WERI-Rb-1 (cell line): ENCODE data around the gene TRA2B.

Experiments
- DNase-seq: peaks from one replicate; pipeline ENCODE4 v3.0.0-alpha.2; 2020
- H3K27ac ChIP-seq: fragments of 250-450 bp; sonication (Bioruptor Pico); 2 replicates; pipeline ENCODE4 v1.5.1; 2020; ENCODE audit warnings: mild to moderate bottlenecking, moderate library complexity
- H3K27me3 ChIP-seq: fragments of 250-450 bp; sonication (Bioruptor Pico); 2 replicates; pipeline ENCODE4 v1.5.1; 2021; ENCODE audit warnings: mild to moderate bottlenecking, low read depth, moderate library complexity; ENCODE audit not compliant: insufficient read depth, severe bottlenecking
- H3K36me3 ChIP-seq: fragments of 250-450 bp; sonication (Bioruptor Pico); 2 replicates; pipeline ENCODE4 v1.5.1; 2020; ENCODE audit warnings: mild to moderate bottlenecking, moderate library complexity
- H3K4me3 ChIP-seq: 2 replicates; pipeline ENCODE4 v1.5.1; 2011; ENCODE audit warnings: low read depth, mild to moderate bottlenecking, control low read depth, low read length
- H3K9me3 ChIP-seq: fragments of 250-450 bp; sonication (Bioruptor Pico); 2 replicates; pipeline ENCODE4 v1.5.1; 2021; ENCODE audit warnings: mild to moderate bottlenecking, moderate library complexity; ENCODE audit not compliant: severe bottlenecking
- TF ChIP-seq, protein P1 (sequence below): IDR thresholded peaks from 2 replicates; pipeline ENCODE4 v1.5.1; 2011; ENCODE audit warnings: low read depth, mild to moderate bottlenecking, control low read depth, inconsistent platforms, low read length

TRA2B gene

GRCh38 chr3:185950728-185951127, 12.9 kb upstream of the TRA2B start:
- Histone ChIP-seq H3K9me3 (no peaks in the 10 kb centered on the region), H3K27ac (no peak overlapping the region), H3K27me3 (no peaks in the 10 kb centered on the region), H3K4me3 (no peak overlapping the region), H3K36me3 (no peaks in the 10 kb centered on the region)
- no peak for DNase-seq
- TF ChIP-seq, protein P1, sequence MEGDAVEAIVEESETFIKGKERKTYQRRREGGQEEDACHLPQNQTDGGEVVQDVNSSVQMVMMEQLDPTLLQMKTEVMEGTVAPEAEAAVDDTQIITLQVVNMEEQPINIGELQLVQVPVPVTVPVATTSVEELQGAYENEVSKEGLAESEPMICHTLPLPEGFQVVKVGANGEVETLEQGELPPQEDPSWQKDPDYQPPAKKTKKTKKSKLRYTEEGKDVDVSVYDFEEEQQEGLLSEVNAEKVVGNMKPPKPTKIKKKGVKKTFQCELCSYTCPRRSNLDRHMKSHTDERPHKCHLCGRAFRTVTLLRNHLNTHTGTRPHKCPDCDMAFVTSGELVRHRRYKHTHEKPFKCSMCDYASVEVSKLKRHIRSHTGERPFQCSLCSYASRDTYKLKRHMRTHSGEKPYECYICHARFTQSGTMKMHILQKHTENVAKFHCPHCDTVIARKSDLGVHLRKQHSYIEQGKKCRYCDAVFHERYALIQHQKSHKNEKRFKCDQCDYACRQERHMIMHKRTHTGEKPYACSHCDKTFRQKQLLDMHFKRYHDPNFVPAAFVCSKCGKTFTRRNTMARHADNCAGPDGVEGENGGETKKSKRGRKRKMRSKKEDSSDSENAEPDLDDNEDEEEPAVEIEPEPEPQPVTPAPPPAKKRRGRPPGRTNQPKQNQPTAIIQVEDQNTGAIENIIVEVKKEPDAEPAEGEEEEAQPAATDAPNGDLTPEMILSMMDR = no peak

DNA sequence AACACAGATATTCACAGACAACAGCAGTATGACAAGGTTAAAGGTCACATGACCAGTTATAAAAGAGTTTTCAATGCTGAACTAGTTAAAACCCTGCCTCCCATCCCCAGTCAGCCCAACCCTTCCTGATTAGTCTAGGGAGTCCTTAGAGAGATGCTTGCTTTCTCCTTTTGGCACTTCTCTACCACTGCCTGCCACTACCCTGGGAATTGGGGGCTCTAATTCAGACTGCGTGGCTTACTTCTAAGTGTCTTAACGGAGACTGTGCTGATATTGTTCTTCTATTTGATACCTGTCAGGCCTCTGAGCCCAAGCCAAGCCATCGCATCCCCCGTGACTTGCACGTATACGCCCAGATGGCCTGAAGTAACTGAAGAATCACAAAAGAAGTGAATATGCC, 11.7 kb upstream of the TRA2B start:
- H3K9me3 ChIP-seq = no peaks in the 10 kb centered on the region
- no peaks in the 10 kb centered on the region for H3K27me3 ChIP-seq
- H3K36me3 ChIP-seq = no peaks in the 10 kb centered on the region
- TF ChIP-seq, protein P1 = no peak
- H3K27ac ChIP-seq = no peak overlapping the region
- no peak overlapping the region for H3K4me3 ChIP-seq
- no peak for DNase-seq

DNA sequence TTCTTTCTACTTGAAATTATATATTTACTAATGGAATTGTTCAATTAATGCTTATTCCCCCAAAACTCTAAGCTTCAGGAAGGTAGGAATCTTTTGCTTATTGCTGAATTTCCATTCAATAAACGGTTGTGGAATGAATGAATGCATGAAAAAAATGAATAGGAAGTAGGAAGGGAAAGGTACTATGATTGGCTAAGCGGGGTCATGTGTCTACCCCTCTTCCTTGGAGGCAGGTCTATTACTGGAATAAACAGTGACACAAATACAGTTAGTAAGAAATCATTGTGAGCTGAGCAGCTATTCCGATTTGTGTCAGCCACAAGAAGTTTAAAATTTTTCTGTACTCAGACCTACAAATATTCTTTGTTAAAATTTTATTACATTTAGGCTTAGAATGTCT, 10.5 kb upstream of the TRA2B start:
- Histone ChIP-seq H3K9me3 (no peaks in the 10 kb centered on the region), H3K27me3 (no peaks in the 10 kb centered on the region), H3K4me3 (no peak overlapping the region), H3K36me3 (no peaks in the 10 kb centered on the region), H3K27ac (no peak overlapping the region)
- DNase-seq = no peak
- TF ChIP-seq, protein P1 = no peak

DNA sequence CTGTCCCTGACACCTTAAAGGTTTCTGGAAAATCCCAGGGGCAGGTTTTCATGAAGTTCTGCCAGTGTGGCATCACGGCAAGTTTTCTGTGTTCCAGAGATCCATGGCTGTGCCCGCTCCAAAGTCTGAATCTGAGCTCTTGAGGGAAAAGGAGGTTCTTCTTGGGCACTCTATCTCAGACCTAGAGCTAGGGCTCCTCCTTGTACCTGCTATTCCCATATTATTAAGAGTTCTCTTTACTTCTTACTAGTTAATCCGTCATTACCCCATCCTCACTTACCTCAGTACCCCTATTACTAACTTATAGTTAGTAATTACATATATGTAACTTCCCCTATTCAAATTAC, 5.9 kb upstream of the TRA2B start:
- Histone ChIP-seq H3K27ac (no peak overlapping the region), H3K36me3 (no peaks in the 10 kb centered on the region), H3K4me3 (no peak overlapping the region), H3K9me3 (no peaks in the 10 kb centered on the region), H3K27me3 (no peaks in the 10 kb centered on the region)
- TF ChIP-seq, protein P1 = no peak
- no peak for DNase-seq

GRCh38 chr3:185942907-185943759, 5.3 kb upstream of the TRA2B start:
- H3K9me3 ChIP-seq = peaks cover 3% of the 10 kb centered on the region
- TF ChIP-seq, protein P1 = peak; percentile 96
- H3K27me3 ChIP-seq = no peaks in the 10 kb centered on the region
- DNase-seq = peak; percentile 81
- H3K27ac ChIP-seq = no peak overlapping the region
- H3K4me3 ChIP-seq = peak overlapping the region; percentile 14; the same call in 1 of the 2 replicates
- no peaks in the 10 kb centered on the region for H3K36me3 ChIP-seq

- Histone ChIP-seq H3K9me3 (peaks cover 4% of the 10 kb centered on the region), H3K27ac (no peak overlapping the region), H3K4me3 (no peak overlapping the region), H3K27me3 (no peaks in the 10 kb centered on the region), H3K36me3 (peaks cover 4% of the 10 kb centered on the region)
- no peak for DNase-seq
- TF ChIP-seq, protein P1 = no peak
Measured at GRCh38 chr3:185942396-185942795, 4.6 kb upstream of the TRA2B start.
